ENCODE results near the gene OR2A5.
"Not testable (repeated sequence)": the region's sequence is repeated elsewhere in the genome, so short reads cannot be mapped to it uniquely, and the experiment has no call there.

Gene OR2A5, protein sequence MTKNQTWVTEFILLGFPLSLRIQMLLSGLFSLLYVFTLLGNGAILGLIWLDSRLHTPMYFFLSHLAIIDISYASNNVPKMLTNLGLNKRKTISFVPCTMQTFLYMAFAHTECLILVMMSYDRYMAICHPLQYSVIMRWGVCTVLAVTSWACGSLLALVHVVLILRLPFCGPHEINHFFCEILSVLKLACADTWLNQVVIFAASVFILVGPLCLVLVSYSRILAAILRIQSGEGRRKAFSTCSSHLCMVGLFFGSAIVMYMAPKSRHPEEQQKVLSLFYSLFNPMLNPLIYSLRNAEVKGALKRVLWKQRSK

DNA sequence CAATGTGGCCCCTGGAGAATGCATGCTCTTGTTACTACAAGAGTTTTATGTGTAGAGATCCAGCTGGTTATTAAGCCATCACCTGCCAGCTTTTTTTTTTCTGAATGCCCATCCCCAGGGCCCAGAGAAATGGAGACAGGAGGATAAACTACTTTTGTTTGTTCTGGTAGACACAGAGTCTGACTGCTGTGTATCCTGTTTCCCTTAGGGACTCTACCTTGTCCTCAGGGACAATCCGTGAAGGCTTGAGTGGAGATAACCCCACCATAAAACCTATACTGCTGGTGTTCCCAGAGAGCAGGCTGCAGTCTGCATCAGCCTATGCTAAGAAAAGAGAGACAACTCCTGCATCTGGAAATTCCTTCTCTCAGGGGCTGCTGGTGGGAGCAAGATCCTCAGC, at the start of gene OR2A5:
TSS of gene OR2A5 (plus strand) at position 301 of the 400 bp plus-strand sequence. CDS start 1,454 bp downstream, outside the sequence.
- in situ Hi-C loops (cut with HindIII; ENCODE audit: low sequenced_read_pairs) = no loop called here

DNA sequence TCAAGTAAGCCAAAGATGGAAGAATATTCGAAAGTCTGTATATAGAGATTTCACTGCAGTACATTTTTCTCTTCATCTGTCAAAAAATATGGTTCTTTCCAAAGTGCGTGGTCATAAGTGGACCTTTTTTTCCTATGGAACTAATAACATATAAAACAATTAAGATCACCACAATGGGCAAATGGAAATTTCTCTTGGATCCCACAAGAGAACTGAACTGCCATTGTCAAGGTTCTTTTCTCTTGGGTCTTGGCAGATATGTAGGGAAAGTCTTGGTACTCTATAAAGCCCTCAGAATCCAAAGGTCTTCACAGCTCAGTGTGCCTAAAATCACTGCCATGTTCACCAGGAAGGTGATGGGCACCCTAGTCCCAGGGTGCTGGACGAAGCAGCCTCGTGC, 48.7 kb upstream of the OR2A5 start, which contains the start of gene OR6B1:
TSS of gene OR6B1 (plus strand) at position 301 of the 400 bp plus-strand sequence. CDS start 3,677 bp downstream, outside the sequence.
- in situ Hi-C loops (cut with HindIII; ENCODE audit: low sequenced_read_pairs) = no loop called here

GRCh38 chr7:144001543-144001942, 47.2 kb upstream of the OR2A5 start:
- in situ Hi-C loops (cut with HindIII; ENCODE audit: low sequenced_read_pairs) = no loop called here

DNA sequence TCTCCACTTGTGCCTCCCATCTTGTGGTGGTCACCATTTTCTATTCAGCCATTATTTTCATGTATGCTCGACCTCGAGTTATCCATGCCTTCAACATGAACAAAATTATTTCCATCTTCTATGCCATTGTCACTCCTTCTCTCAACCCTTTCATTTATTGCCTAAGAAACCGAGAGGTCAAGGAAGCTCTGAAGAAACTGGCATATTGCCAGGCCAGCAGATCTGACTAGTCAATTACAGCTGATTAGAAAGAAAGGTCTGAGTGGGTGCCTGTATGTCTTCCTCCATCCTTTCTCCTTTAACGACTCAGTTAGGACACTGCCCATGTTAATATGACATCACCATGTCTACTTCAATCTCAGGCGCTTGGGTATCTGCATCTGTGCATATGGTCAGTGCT, 44.0 kb upstream of the OR2A5 start:
- in situ Hi-C loops (cut with HindIII; ENCODE audit: low sequenced_read_pairs) = no loop called here

DNA sequence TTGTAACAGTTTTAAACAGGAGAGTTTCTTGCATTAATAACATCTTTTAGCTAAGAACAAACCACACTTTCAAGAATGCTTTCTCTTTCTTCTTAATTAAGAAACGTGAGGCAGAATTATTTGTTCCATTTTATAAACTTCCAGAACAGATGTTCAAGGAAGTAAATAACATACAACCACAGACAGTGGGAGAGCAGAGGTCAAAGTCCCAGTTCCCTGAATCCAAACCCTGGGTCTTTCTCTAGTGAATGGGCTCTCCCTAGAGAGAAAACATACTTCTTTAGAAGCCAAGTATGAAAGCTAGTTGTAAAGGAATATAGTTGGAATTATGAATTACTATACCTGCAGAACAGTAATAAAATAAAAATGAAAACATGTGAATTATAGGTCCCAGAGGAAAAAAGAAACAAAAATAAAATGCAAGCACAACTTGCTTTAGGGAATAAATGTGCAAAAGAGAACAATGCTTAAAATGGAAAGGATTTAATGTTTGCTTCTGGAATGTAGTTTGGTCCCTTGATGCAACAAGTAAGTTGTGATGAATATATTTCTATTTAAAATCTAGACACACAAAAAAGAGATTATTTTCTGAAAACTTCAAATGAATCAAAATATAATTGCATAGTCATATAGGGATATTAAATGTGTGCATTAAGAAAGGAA, 42.6 kb upstream of the OR2A5 start:
- in situ Hi-C loops (cut with HindIII; ENCODE audit: low sequenced_read_pairs) = no loop called here

DNA sequence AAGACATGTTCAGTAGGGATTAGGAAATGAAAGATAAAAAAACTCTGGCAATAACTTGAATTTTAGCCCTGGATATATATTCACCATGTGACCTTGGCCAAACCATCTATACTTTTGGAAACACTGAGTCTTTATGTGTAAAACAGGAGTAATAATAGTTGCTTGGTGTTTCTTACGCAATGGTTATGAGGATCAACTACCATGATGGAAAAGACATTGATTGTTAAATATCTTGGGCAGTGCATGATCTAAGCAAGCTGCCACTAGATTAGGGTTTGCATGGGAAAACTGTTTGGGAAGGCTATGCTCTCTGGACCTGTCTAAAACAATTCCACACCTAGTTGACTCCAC, 42.1 kb upstream of the OR2A5 start:
- in situ Hi-C loops (cut with HindIII; ENCODE audit: low sequenced_read_pairs) = no loop called here

DNA sequence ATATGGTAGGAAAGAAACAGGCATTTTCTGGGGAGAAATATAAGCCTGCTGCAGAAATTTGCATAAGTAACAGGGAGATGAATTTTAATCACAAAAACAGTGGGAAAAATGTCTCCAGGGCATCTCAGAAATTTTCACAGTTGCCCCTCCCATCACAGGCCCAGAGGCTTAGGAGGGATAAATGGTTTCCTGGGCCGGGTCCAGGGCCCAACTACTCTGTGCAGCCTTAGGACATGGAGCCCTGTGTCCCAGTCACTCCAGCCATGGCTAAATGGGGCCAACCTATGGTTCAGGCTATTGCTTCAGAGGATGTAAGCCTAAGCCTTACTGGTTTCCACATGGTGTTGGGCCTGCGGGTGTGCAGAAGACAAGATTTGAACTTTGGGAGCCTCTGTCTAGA, 39.4 kb upstream of the OR2A5 start:
- in situ Hi-C loops (cut with HindIII; ENCODE audit: low sequenced_read_pairs) = no loop called here

GRCh38 chr7:144010061-144010460, 38.7 kb upstream of the OR2A5 start:
- in situ Hi-C loops (cut with HindIII; ENCODE audit: low sequenced_read_pairs) = not testable (repeated sequence)

- in situ Hi-C loops (cut with HindIII; ENCODE audit: low sequenced_read_pairs) = not testable (repeated sequence)
These were observed 37.9 kb upstream of the OR2A5 start for GRCh38 chr7:144010821-144011220.

GRCh38 chr7:144011458-144012230, 37.1 kb upstream of the OR2A5 start:
- in situ Hi-C loops (cut with HindIII; ENCODE audit: low sequenced_read_pairs) = no loop called here

DNA sequence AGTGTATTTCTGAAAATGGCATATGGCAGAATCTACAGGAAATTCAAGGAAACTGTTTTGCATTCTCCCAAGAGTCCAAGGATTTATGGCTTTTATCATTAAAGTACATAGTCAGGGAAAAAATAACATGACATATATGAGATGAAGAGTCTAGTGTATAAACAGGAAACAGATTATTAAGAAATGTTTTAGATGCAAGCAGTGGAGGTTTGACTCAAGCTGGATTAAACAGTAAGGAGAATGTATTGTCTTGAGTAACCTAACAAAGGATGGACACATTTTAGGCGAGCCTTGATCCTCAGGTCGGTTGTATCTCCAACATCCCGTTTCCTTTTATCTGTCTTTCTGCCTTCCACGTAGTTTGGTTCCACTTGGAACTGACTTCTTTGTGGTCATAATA, 30.7 kb upstream of the OR2A5 start:
- in situ Hi-C loops (cut with HindIII; ENCODE audit: low sequenced_read_pairs) = no loop called here

DNA sequence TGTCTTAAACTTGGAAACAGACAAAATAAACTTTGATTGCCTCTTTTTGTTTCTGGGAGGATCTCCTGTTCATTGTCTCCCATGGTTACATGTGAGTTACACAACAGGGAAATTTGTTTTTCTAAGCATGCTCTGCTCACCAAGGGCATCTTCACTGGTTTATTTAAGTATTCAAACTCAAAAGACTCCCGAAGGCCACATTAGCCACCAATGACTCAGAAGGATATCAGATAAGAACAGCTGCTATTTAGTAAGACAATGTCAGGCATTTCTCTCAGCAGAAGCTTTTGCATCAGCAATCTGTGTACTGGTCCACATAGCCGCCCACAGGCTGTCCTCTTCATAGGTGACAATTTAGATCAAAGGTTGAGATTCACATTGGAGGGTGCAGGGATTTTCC, 29.3 kb upstream of the OR2A5 start:
- in situ Hi-C loops (cut with HindIII; ENCODE audit: low sequenced_read_pairs) = no loop called here

DNA sequence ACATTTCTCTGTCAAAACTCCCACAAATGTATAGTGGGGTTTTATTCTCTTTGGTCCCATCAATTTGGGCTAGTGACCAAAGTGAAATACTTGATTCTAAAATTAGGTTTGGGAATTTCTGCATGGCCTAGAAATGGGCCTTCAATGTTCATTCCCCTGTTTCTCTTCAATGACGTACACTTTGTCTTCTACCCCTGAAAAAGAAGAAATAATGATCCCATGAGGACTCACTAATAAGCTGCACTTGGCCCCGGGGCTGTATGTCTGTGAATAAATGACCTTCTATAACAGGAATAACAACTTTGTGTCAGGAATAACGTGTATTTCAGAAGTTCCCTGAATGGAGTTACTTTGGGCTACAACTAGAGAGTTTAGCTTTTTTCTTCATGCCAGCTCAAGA, 28.4 kb upstream of the OR2A5 start:
- in situ Hi-C loops (cut with HindIII; ENCODE audit: low sequenced_read_pairs) = no loop called here

- in situ Hi-C loops (cut with HindIII; ENCODE audit: low sequenced_read_pairs) = no loop called here
These were observed 26.6 kb upstream of the OR2A5 start for GRCh38 chr7:144022169-144022568.

- in situ Hi-C loops (cut with HindIII; ENCODE audit: low sequenced_read_pairs) = no loop called here
These were observed 25.4 kb upstream of the OR2A5 start for GRCh38 chr7:144023171-144023827.

DNA sequence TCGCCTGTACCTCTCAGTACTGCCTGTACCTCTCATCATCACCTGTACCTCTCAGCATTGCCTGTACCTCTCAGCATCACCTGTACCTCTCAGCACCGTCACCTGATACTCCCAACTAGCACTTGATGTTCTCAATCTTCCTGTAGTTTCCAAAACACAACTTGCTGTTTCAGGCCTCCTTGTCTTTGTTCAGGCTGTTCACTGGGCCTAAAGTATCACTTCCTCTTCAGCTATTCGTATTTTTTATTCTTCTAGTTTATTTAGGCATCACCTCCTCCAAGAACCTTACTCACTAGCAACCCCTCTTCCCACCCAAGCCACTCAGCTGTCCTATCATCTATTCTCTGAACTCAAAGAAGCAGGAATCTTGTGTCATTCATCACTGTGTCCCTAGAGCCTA, 24.5 kb upstream of the OR2A5 start:
- in situ Hi-C loops (cut with HindIII; ENCODE audit: low sequenced_read_pairs) = no loop called here

GRCh38 chr7:144026203-144026883, 22.4 kb upstream of the OR2A5 start:
- in situ Hi-C loops (cut with HindIII; ENCODE audit: low sequenced_read_pairs) = no loop called here

- in situ Hi-C loops (cut with HindIII; ENCODE audit: low sequenced_read_pairs) = no loop called here
These were observed 21.7 kb upstream of the OR2A5 start for GRCh38 chr7:144027070-144027469.

DNA sequence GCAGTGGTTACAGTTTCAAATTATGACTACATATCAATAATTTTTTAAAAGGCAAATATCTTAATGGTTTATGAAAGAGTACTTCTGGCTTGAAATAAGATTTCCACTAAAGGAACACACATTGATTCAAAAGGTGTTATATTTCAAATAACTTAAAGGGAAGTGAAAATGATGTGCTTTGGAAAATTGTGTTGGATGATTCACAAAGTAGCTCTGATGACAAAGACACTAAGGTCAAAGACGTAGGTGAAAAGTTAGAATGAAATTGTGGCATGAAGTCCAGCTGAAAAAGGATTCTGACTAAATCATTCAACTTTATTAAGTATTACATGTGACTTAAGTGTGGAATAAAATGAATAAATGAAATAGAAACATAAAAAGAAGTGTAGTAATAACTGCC, 20.8 kb upstream of the OR2A5 start:
- in situ Hi-C loops (cut with HindIII; ENCODE audit: low sequenced_read_pairs) = no loop called here

DNA sequence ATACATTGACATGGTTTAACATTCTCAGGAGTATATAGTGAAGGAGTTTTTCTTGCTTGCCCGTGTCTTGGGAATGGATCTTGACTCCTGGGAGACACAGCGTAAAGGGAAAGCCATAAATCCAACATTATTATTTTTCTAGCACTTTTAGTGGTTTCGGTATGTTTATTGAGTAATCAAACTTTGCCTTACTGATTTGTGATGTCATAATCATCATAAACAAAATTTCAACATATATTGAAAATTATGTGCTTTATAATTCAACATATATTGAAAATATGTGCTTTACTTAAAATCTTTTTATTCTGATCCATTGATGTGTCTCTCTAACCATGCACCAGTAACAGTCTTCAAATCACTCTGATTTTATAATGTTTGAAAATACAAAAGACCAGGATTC, 20.2 kb upstream of the OR2A5 start:
- in situ Hi-C loops (cut with HindIII; ENCODE audit: low sequenced_read_pairs) = no loop called here

- in situ Hi-C loops (cut with HindIII; ENCODE audit: low sequenced_read_pairs) = no loop called here
These were observed 16.2 kb upstream of the OR2A5 start for GRCh38 chr7:144032516-144032915.

All from DLD1 (cell line).